GM12874 (cell line): ENCODE measurements around the gene NUBPL.

Experiments used
- CTCF ChIP-seq: IDR thresholded peaks from 2 replicates; pipeline ENCODE4 v1.5.1; 2011; ENCODE audit warnings: low read depth, mild to moderate bottlenecking, control low read depth, low read length, moderate library complexity; ENCODE audit not compliant: insufficient read depth

The NUBPL gene

GRCh38 chr14:31835049-31835448, 273.8 kb downstream of the NUBPL start:
- no peak for TF ChIP-seq CTCF

- TF ChIP-seq CTCF = no peak
Measured at GRCh38 chr14:31837031-31837430, 275.8 kb downstream of the NUBPL start.

GRCh38 chr14:31842899-31843298, 281.7 kb downstream of the NUBPL start:
- TF ChIP-seq CTCF = no peak

GRCh38 chr14:31843361-31844091, 282.3 kb downstream of the NUBPL start:
- no peak for TF ChIP-seq CTCF

- TF ChIP-seq CTCF = no peak
Measured at GRCh38 chr14:31854508-31855075, 293.4 kb downstream of the NUBPL start.

GRCh38 chr14:31855262-31855661, 294.1 kb downstream of the NUBPL start:
- TF ChIP-seq CTCF = no peak

GRCh38 chr14:31858868-31859267, 297.7 kb downstream of the NUBPL start:
- no peak for TF ChIP-seq CTCF
